ENCODE data around the gene CHFR.

DNA sequence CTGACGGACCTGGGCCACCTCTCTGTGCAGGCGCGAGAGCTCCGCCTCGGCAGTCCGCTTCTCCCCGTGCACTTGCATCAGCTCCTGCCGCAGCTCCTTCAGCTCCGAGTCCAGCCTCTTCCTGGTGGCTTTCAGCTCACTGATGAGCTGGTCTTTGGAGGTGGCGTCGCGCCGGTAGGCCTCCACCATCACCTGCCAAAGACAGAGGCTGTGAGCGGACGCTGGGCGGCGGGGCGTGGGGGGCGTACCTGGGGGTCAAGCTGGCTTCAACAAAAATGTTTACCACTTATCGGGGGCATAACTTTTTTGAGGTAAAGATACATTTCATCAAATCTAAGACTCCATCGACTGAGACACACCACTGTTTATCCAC is 98.3 kb downstream of the CHFR start:
- TF ChIP-seq, protein P1, sequence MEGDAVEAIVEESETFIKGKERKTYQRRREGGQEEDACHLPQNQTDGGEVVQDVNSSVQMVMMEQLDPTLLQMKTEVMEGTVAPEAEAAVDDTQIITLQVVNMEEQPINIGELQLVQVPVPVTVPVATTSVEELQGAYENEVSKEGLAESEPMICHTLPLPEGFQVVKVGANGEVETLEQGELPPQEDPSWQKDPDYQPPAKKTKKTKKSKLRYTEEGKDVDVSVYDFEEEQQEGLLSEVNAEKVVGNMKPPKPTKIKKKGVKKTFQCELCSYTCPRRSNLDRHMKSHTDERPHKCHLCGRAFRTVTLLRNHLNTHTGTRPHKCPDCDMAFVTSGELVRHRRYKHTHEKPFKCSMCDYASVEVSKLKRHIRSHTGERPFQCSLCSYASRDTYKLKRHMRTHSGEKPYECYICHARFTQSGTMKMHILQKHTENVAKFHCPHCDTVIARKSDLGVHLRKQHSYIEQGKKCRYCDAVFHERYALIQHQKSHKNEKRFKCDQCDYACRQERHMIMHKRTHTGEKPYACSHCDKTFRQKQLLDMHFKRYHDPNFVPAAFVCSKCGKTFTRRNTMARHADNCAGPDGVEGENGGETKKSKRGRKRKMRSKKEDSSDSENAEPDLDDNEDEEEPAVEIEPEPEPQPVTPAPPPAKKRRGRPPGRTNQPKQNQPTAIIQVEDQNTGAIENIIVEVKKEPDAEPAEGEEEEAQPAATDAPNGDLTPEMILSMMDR (conservative IDR thresholded peaks at IDR 0.05 in 1 of 2, IDR thresholded peaks at IDR 0.05 in 1 of 2; ENCODE audit: extremely low read depth in 1 of 2, insufficient read depth in 1 of 2, low read depth in 1 of 2, low read length in 2 of 2), result no peak
- TF ChIP-seq EZH2 (IDR thresholded peaks at IDR 0.05; ENCODE audit: borderline replicate concordance, low read length), result no peak
